Measurements from ENCODE around the gene FADS1. TPM values are rescaled to one million over a fixed set of nuclear protein-coding genes. Genes with fewer than 3 reads are reported as not detected.

The FADS1 gene
- total and polyA plus RNA-seq, 2 of the 8 experiments (the other 6 are each of a cell fraction or from before 2014, with no cell fraction given) = 115 to 141 TPM

- TF ChIP-seq POU5F1 (IDR thresholded peaks at IDR 0.05; ENCODE audit: low read depth, low read length) (no peak), SP1 (IDR thresholded peaks at IDR 0.05; ENCODE audit: low read depth, low read length) (no peak), JUN (IDR thresholded peaks at IDR 0.05; ENCODE audit: low read depth, low read length) (no peak), CBX5 (IDR thresholded peaks at IDR 0.05; ENCODE audit: low read depth, low read length) (no peak), KDM5A (IDR thresholded peaks at IDR 0.05; ENCODE audit: low read length) (no peak), SIRT6 (IDR thresholded peaks at IDR 0.05; ENCODE audit: low read length) (no peak), ATF3 (IDR thresholded peaks at IDR 0.05; ENCODE audit: insufficient read depth, low read depth, low read length) (peak; percentile 82), PHF8 (conservative IDR thresholded peaks at IDR 0.05; ENCODE audit: low read depth, low read length) (peak; percentile 90), YY1 (IDR thresholded peaks at IDR 0.05; ENCODE audit: low read depth, low read length) (peak; percentile 77), POLR2A (IDR thresholded peaks at IDR 0.05; ENCODE audit: control extremely low read depth in 1 of 2, low read depth in 2 of 2, low read length in 2 of 2) (peak; percentile 57 to 82), SUZ12 (IDR thresholded peaks at IDR 0.05; ENCODE audit: low read length) (no peak), RBBP5 (IDR thresholded peaks at IDR 0.05; ENCODE audit: borderline replicate concordance, low read depth, low read length) (no peak; the same call in 1 of the 2 replicates), CHD2 (IDR thresholded peaks at IDR 0.05; ENCODE audit: low read length) (no peak), CREB1 (IDR thresholded peaks at IDR 0.05) (peak; percentile 35; the same call in 1 of the 2 replicates), RAD21 (IDR thresholded peaks at IDR 0.05 in 1 of 2, conservative IDR thresholded peaks at IDR 0.05 in 1 of 2; ENCODE audit: low read depth in 2 of 2, low read length in 2 of 2) (no peak), TAF7 (optimal IDR thresholded peaks at IDR 0.05; ENCODE audit: borderline replicate concordance, low read depth, low read length) (peak; percentile 72), TCF12 (IDR thresholded peaks at IDR 0.05; ENCODE audit: low read depth, low read length) (no peak), BRCA1 (IDR thresholded peaks at IDR 0.05; ENCODE audit: low read depth, low read length) (no peak), KDM1A (IDR thresholded peaks at IDR 0.05; ENCODE audit: borderline replicate concordance, low read length) (no peak), CTCF (IDR thresholded peaks at IDR 0.05; ENCODE audit: control extremely low read depth in 1 of 3, insufficient read depth in 1 of 3, low read depth in 1 of 3, low read length in 3 of 3) (peak in 1 of 3 experiments; percentile 4; a peak in 1 of 4 replicates), CTBP2 (IDR thresholded peaks at IDR 0.05; ENCODE audit: borderline replicate concordance, insufficient read depth, insufficient read length, low read length) (no peak), FOSL1 (IDR thresholded peaks at IDR 0.05; ENCODE audit: insufficient read depth, low read depth, low read length) (no peak)
Observed at GRCh38 chr11:61792310-61793082, 24.3 kb downstream of the FADS1 start, which contains the start of the genes FEN1 and TMEM258 (continued).
